GM12801 (cell line): ENCODE measurements around the gene CYP19A1.

Source experiments
- CTCF ChIP-seq: IDR thresholded peaks from one replicate; pipeline ENCODE4 v1.5.1; 2011; ENCODE audit warnings: control low read depth; ENCODE audit not compliant: insufficient read length; ENCODE audit errors: extremely low read depth

The CYP19A1 gene

GRCh38 chr15:51307811-51308210, 30.6 kb downstream of the CYP19A1 start:
- no peak for TF ChIP-seq CTCF

GRCh38 chr15:51307325-51307724, 31.1 kb downstream of the CYP19A1 start:
- TF ChIP-seq CTCF: no peak

- no peak for TF ChIP-seq CTCF
Observed at GRCh38 chr15:51303462-51303980, 34.9 kb downstream of the CYP19A1 start.

GRCh38 chr15:51302480-51302879, 35.9 kb downstream of the CYP19A1 start:
- no peak for TF ChIP-seq CTCF

DNA sequence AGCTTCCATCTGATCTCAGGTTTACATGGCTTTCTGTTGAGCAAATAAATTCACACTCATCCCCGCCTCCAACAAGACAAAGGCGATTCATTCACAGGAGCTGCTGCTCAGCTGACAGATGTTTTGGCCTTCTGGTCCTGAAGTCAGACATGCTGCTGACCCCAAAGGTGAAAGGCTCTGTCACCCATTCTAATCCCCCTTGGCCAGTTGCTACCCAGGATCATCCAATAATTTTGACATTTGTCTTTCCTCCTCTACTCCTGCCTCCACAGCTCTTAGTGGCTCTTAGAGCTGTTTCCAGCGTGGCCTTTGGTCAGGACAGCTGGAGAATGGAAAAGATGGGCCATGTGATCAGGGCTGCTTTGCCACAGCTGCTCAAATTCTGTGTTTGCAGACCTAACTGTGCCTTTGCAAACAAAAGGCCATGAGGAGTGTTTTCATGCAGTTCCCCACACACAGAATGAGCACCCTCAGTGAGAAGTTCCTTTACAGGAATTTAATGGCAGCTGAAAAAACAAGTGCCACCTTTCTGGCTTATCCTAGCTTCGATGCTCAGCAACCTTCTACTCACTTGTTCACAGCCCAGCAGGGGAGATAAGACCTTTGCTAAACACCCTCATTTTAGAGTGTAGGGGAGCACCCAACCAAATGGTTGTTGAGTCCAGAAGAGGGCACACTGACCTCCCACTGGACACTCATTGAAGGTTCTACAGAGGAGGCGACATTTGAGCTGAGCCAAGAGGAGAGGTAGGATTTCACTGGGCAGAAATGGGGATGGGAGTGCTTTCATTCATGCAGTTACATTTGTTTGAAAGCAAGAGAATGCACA, 39.0 kb downstream of the CYP19A1 start:
- no peak for TF ChIP-seq CTCF

DNA sequence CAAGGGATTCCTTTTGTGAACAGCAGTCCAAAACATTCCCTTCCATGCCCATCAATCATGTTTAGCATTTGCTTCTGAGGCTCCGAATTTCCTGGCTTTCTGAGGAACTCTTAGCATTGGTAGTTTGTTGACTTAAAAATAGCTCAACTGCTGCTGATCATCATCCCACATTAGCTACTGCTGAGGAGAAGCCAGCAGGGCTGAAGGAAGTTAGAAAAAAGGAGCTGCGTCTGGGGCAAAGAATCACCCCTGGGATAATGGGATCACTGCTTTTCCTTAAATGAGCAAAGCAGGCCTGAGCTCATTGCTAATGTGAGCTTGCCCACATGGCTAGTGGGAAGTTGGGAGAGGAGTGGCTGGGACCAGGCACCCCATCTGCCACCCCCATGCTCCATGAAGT, 39.8 kb downstream of the CYP19A1 start:
- no peak for TF ChIP-seq CTCF

- no peak for TF ChIP-seq CTCF
Observed at GRCh38 chr15:51290720-51291119, 47.7 kb downstream of the CYP19A1 start.
